SK-N-DZ (cell line): ENCODE results near the gene DENND1A. TPM values are rescaled to one million over a fixed set of nuclear protein-coding genes. Genes with fewer than 3 reads are reported as not detected.
"Not testable (repeated sequence)": the region's sequence is repeated elsewhere in the genome, so short reads cannot be mapped to it uniquely, and the experiment has no call there.

Experiments
- DNase-seq: peaks from one replicate; pipeline ENCODE4 v3.0.0-alpha.2; 2015; ENCODE audit warnings: low spot score
- polyA plus RNA-seq, 2 experiments: library from polyadenylated mRNA; depleted of rRNA; stranded (reverse); fragments of >200 nt; gene quantifications; 2 replicates each; pipeline ENCODE4 v1.2.3, GENCODE V29; 2014

Gene DENND1A
- 9.2 and 12.8 TPM in 2 replicates for polyA plus RNA-seq (2014; cell fraction: cytosol; rRNA removed)
- 5.9 and 7.9 TPM in 2 replicates for polyA plus RNA-seq (2014; cell fraction: nucleus; rRNA removed)

- DNase-seq = peak; percentile 88
Measured at GRCh38 chr9:123929870-123930831, at the start of gene DENND1A. Gene DENND1A, minus strand, starts transcription at chr9:123930126. Its CDS starts 221 bp downstream, at chr9:123929905.

GRCh38 chr9:123978981-123979380, 49.1 kb upstream of the DENND1A start:
- no peak for DNase-seq

GRCh38 chr9:123976579-123976978, 46.7 kb upstream of the DENND1A start:
- not testable (repeated sequence) for DNase-seq

- DNase-seq = no peak
Measured at GRCh38 chr9:123975871-123976270, 45.9 kb upstream of the DENND1A start.

- no peak for DNase-seq
Measured at GRCh38 chr9:123974471-123974870, 44.5 kb upstream of the DENND1A start.

GRCh38 chr9:123973590-123974223, 43.8 kb upstream of the DENND1A start:
- DNase-seq = no peak

- no peak for DNase-seq
Measured at GRCh38 chr9:123972618-123973017, 42.7 kb upstream of the DENND1A start.

GRCh38 chr9:123967323-123967722, 37.4 kb upstream of the DENND1A start:
- DNase-seq = no peak

- no peak for DNase-seq
Measured at GRCh38 chr9:123965801-123966686, 36.1 kb upstream of the DENND1A start.

- no peak for DNase-seq
Measured at GRCh38 chr9:123964761-123965160, 34.8 kb upstream of the DENND1A start.

GRCh38 chr9:123960965-123961364, 31.0 kb upstream of the DENND1A start:
- DNase-seq = no peak

GRCh38 chr9:123960366-123960765, 30.4 kb upstream of the DENND1A start:
- no peak for DNase-seq

GRCh38 chr9:123959787-123960186, 29.9 kb upstream of the DENND1A start:
- no peak for DNase-seq

- DNase-seq = no peak
Measured at GRCh38 chr9:123957731-123958130, 27.8 kb upstream of the DENND1A start.

- DNase-seq = no peak
Measured at GRCh38 chr9:123957168-123957721, 27.3 kb upstream of the DENND1A start.

- DNase-seq = no peak
Measured at GRCh38 chr9:123955637-123956036, 25.7 kb upstream of the DENND1A start.

GRCh38 chr9:123954518-123955280, 24.8 kb upstream of the DENND1A start:
- no peak for DNase-seq

GRCh38 chr9:123952641-123953495, 22.9 kb upstream of the DENND1A start:
- no peak for DNase-seq

- no peak for DNase-seq
Measured at GRCh38 chr9:123948286-123948685, 18.4 kb upstream of the DENND1A start.
